HG03457 (cell line): ENCODE results near the gene FMNL1.

ENCODE experiments used
- ATAC-seq: cut with Tn5 transposase; IDR thresholded peaks from one replicate; pipeline ENCODE4 v1.9.1; 2021; ENCODE audit warnings: moderate number of reproducible peaks; ENCODE audit not compliant: unreplicated experiment

Gene FMNL1

DNA sequence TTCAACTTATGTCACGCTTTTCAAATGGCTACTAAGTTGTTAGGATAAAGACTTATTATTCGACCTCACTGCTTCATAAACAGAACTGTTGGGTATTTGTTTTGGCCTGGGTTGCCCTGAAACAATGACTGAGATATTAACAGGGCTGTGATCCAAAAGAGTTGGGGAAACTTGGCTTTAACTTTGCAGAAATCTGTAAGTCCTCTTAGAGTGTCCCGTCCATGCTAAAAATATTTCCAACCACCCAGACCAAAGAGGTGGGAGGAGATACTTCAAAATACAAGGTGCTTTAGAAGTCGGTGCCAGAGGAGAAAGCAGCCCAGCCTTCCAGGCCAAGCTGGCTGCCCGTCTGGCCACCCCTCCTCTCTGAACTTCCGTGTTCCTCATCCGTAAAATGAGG lies 56.3 kb downstream of the FMNL1 start:
- no peak for ATAC-seq

DNA sequence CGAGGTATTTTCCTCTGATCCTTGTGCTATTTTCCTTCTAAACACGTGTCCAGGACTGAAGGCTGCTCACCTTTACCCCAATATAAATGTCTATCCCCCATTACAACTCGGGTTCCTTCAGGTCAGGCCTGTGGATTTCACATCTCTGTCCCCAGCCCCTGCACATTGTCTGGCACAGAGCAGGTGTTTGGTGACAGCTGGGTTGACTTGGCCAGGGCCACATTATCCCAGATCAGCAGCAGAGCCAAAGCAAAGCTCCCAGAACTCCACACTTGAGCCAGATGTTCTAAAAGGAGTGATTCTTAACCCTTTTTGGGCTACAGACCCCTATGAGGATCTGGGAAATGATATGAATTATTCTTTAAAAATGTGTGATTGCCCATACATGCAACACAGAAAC lies 58.2 kb downstream of the FMNL1 start:
- no peak for ATAC-seq

DNA sequence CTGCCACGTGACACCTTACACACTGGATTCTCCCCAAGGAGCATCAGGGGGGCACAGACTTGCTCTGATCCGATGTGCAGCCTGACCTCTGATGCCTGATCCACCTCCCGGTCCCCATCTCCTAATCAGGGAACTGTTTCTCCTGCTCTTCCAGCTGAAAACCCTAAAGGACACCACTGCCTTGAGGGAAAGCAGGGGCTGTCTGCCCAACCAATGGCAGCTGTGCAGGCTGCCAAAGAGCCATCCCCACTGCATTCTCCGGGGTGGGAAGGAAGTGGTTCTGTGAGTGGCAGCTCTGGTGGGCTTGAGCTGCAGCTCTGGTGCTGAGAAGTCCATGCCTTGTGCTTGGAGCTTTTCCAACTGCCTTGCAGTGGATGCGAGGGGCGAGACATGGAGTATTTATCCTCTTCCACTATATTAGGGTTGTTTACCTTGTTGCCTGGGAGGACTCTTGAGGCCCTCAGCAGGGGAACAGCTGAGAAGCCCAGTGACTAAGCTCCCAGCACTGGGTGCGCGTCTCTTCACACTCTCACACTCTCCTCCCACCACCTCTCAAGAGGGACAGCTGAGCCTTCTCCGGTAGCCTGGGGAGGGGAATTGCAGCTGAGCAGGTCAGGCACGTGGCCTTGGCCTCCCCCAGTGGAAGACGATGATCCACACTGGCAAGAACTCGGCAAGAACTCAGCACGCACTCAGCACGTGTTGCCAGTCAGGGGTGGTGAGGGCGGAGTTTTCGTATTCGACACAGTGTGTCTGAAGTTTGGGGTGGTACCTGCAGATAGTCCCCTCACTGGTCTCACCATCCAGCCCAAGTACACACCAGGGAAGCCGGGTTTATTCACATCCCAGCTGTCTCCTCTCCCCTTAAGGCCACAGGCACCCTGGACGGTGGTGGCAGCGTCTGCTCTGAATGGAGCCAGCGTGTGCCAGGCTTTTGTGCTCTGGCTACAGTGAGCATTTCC lies 61.3 kb downstream of the FMNL1 start:
- no peak for ATAC-seq

DNA sequence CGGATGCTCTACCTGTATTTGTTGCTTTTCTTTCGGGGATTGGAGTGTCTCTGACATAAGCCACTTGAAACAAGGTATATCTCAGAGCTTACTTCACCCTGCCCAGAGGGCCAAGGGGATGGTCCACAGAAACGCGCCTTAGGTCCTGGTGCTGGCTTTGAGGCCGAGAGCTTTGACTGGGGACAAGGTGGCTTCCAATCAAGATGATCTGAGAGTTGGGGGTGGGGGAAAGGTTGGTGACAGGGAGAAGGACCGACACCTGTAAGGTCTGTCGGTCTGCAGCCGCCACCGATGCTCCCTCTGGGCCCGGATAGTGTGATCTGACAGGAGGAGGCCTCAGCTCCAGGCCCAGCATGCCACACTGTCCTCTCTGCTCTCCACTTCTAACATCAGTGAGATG lies 62.0 kb downstream of the FMNL1 start:
- no peak for ATAC-seq

DNA sequence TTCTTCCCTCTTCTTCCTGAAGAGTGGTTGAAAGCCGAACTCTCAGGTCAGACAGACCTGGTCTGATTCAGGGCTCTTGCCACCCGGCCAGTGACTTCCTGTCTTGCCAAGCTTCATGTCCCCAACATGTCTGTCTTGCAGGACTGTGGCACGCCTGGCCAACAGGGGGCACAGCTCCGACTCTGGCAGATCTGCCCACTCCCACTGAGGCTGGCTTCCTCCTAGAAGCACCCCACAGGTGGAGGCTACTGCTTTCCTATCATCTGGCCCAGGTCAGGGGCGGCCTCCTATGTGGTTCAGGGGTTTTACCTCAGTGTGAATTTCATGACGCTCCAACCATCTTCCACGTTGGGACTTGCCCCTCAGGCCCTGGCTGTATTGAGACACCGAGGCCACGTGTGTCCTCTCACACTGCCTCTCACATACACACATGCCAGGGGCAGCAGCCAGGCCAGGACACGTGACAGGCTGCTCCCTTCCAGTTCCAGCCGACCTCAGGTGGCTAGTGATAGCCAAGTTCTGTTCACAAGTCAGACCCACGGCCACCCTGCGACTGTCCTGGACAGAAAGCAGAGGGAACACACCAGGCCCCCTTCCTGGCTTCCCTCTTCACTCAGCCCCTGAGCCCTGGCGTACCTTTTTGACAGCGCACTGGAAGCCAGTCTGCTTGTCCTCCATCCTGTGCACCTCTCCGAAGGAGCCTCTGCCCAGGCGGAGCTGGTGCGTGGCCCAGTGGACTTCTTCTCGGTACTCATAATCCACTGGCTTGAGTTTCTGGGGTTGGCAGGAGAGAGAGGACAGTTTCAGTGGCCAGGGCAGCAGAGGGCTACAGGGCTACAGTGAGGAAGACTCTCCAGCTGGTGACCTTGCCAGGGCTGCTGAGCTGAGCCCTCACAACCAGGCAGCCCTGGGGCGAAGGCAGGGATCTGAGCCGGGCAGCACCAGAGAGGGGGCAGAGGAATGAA lies 62.8 kb downstream of the FMNL1 start:
- ATAC-seq = no peak

DNA sequence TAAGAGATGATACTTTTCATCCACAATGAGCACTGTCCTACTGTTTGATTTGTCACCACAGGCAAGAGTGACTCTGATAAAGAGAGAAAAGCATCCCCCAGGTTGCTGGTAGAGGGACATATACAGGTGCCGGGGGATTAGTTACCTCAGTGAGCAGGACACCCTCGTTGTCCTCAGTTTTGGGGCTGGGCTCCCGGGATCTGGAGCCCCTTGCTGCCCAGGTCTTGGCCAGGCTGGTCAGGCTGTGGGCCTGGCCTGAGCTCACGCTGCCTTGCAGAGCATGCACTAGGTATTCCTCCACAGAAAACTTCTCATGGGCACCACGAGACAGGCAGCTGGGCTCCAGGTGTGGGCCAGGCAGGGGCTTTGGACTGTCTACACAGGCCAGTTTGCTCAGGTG lies 64.6 kb downstream of the FMNL1 start:
- no peak for ATAC-seq

- ATAC-seq = no peak
Measured at GRCh38 chr17:45287526-45288500, 66.1 kb downstream of the FMNL1 start.

DNA sequence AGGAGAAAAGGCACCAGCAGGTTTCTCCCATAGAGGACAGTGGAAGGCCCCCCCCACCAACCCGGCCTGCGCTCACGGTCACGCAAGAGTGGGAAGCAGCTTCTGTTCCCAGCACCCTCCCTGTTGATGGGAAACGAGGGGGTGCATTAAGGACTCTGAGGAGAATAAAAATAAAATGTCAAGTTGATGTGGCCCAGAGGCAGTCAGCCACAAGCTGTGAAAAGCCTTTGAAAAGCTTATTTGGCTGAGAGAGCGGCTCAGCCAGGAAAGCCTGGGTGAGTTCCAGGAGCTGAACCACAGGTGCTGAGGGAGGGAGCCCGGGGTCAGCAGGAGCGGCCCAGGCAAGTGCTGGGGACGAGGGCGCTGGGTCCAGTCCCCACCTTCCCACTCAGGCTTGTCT lies 67.1 kb downstream of the FMNL1 start:
- ATAC-seq = no peak

DNA sequence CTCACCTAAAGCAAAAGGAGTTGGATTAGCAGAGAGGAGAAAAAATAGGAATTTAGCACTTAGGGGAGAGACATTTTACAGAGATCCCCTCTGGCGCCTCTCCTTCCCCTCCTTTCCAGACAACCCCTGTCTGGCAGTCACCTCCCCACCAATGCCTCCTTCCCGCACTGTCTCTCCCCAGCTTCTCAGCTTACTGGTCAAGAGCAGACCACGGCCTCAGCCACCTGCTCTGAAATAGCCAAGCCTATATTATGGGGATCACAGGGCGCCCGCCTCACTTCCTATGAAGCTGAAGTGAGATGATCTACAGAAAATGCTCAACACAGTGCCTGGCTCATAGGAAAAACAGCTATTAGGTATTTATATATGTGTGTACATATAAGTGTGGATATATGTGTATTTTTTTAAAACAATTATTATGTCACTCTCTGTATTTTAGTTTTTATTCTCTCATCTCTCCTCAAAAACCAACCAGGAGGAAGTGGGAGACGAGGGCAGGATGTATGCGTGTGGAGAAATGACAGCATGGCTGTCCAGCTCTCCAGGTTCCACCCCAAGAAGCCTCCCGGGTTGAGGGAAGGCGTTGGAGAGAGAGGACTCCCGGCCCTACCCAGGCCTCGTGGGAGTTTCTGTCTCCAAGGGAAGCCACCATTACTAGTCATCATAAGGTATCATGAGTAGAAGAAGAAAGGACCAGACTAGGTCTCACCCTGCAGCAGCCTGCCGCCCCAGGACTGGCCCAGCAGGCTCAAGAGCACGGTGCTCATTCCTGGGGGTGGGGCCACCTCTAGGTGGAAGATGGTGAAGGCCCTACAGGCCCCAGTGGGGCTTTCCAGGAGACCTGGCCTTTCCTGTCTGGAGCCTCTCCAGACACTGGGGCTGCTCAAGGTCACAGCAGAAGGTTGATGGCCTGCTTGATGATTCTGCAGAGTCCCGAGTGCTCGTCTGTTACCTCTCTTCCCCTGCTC lies 67.9 kb downstream of the FMNL1 start:
- ATAC-seq = no peak

- no peak for ATAC-seq
Measured at GRCh38 chr17:45290269-45290765, 68.6 kb downstream of the FMNL1 start.

DNA sequence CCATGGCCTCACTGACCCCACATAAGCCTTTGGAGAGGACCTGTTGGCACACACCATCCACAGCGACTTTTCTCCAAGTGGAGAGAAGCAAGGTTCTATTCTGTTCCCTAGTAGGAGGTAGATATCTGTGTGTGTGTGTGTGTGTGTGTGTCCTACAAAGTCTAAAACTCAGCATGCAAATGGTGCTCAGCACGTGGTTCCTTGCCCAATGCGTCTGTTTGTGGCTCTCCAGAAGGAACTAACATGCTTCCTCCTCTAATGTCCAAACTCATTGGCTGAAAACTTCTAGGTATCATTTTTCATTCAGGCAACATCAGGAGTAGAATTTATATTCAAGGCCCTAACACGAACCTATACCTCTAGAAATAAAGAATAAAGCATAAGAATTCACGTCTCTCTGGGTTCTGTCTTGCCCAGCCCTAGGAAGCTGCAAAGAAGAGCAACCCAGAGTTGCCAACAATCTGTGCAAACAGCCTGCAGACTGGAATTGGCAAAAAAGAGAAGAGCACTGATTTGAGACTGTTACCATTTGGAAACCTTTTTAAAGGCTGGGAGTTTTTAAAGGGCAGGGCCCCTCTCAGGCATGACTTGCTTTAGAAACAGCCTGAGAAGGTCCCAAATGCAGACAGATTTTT lies 69.6 kb downstream of the FMNL1 start:
- no peak for ATAC-seq

DNA sequence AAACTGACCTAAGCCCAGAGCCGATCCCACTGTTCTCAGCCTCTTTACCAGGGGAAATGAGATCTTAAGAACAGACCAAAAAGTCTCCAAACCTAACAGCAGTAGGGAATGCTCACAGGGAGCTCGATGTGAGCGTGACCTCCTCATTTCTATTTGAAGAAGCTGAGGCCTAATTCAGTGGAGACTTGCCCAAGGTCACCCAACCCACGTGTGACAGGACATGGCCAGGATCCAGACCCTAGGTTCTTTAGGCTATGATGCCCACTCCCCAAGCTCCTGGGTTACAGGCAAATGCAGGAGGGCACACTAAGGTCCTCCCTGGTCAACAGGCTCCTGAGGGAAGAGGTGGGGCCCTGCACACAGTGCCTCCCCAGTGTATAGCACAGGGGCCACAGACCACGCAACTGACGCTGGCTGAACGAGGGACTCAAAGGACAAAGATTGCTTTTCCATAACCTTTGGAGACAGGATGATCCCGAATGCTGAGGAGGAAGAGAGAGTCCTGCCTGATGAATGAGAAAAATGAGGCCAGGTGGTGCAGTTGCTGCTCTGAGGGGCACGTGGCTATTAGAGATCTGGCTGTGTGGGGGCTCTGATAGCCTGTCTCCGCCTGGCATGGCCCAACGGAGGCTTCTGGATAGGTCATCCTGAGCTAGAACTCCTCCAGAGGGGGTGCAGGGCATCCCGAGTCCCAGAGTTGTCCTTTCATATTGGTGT lies 71.2 kb downstream of the FMNL1 start:
- ATAC-seq = no peak

- ATAC-seq = no peak
Measured at GRCh38 chr17:45293413-45294211, 71.9 kb downstream of the FMNL1 start.

- ATAC-seq = no peak
Measured at GRCh38 chr17:45294506-45294905, 72.8 kb downstream of the FMNL1 start.

DNA sequence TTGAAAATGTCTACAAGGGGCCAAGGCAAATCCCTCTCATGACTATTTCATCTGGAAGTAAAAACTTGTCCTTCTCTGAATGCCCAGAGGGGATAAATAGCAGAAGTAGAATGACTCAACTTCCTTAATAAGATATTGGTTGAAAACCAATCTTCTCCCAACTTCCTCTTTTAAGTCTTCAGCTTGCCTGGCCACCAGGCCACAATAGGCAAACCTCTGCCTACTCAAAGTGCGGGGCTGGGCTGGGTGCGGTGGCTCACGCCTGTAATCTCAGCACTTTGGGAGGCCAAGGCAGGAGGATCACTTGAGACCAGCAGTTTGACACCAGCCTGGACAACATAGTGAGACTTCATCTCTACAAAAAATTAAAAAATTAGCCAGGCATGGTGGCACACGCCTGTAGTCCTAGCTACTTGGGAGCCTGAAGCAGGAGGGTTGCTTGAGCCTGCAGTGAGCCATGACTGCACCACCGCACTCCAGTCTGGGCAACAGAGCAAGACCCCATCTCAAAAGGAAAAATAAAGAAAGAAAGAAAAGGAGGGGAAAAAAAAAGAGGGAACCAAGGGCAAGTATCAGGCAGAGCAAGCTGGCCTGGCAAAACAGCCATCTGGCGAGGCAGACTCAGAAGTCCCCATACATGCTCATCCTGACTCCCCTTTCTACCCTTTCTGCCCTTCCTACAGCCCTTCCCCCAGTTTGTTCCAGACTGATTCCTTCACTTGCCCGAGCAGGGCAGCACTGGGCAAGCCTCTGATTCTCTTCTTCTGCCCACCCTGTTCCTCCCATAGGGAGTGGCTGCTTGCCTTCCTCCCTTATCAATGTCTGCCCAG lies 74.5 kb downstream of the FMNL1 start:
- ATAC-seq = no peak

GRCh38 chr17:45296833-45297124 lies 75.1 kb downstream of the FMNL1 start:
- no peak for ATAC-seq
